ENCODE data around the gene IYD.

GRCh38 chr6:150410399-150410798 lies 41.6 kb downstream of the IYD start:
- TF ChIP-seq CTCF (IDR thresholded peaks at IDR 0.05) (no peak), ZFX (IDR thresholded peaks at IDR 0.05; ENCODE audit: borderline replicate concordance) (no peak)
